H9 (cell line): Measurements from ENCODE around the gene DNAH12. TPM values are rescaled to one million over a fixed set of nuclear protein-coding genes. Genes with fewer than 3 reads are reported as not detected.
"Not testable (repeated sequence)": the region's sequence is repeated elsewhere in the genome, so short reads cannot be mapped to it uniquely, and the experiment has no call there.

Experiments used
- DNase-seq: peaks from one replicate; pipeline ENCODE4 v3.0.0-alpha.2; 2017
- H2AFZ ChIP-seq: one replicate; pipeline ENCODE4 v1.6.1; 2013; ENCODE audit warnings: mild to moderate bottlenecking, low read length, control low read depth, moderate library complexity
- H2AK5ac ChIP-seq: 2 replicates; pipeline ENCODE4 v1.6.1; 2013; ENCODE audit warnings: low read length, control low read depth, mixed read lengths; ENCODE audit not compliant: insufficient read length
- H2BK120ac ChIP-seq: one replicate; pipeline ENCODE4 v1.6.1; 2013; ENCODE audit warnings: low read depth, mild to moderate bottlenecking, low read length, control low read depth, inconsistent platforms; ENCODE audit not compliant: poor library complexity, severe bottlenecking
- H2BK12ac ChIP-seq: 2 replicates; pipeline ENCODE4 v1.6.1; 2013; ENCODE audit warnings: low read length, control low read depth, mixed read lengths, low read depth; ENCODE audit not compliant: insufficient read length
- H2BK15ac ChIP-seq: 2 replicates; pipeline ENCODE4 v1.6.1; 2013; ENCODE audit warnings: low read depth, low read length, control low read depth
- H2BK20ac ChIP-seq: one replicate; pipeline ENCODE4 v1.6.1; 2013; ENCODE audit warnings: low read depth, mild to moderate bottlenecking, low read length, control low read depth, inconsistent platforms; ENCODE audit not compliant: poor library complexity, severe bottlenecking
- H2BK5ac ChIP-seq: 2 replicates; pipeline ENCODE4 v1.6.1; 2013; ENCODE audit warnings: low read length, control low read depth, mixed read lengths; ENCODE audit not compliant: insufficient read length
- H3K14ac ChIP-seq: 2 replicates; pipeline ENCODE4 v1.6.1; 2013; ENCODE audit warnings: low read length, control low read depth; ENCODE audit not compliant: insufficient read depth
- H3K18ac ChIP-seq: 2 replicates; pipeline ENCODE4 v1.6.1; 2013; ENCODE audit warnings: low read depth, mild to moderate bottlenecking, mixed read lengths, low read length, control low read depth; ENCODE audit not compliant: insufficient read length
- H3K23ac ChIP-seq: 2 replicates; pipeline ENCODE4 v1.6.1; 2013; ENCODE audit warnings: low read length, control low read depth, mixed read lengths, low read depth; ENCODE audit not compliant: insufficient read length
- H3K23me2 ChIP-seq: 2 replicates; pipeline ENCODE4 v1.6.1; 2013; ENCODE audit warnings: low read depth, mild to moderate bottlenecking, mixed read lengths, low read length, control low read depth; ENCODE audit not compliant: insufficient read length, poor library complexity, severe bottlenecking
- H3K27ac ChIP-seq: 2 replicates; pipeline ENCODE4 v1.5.1; 2013; ENCODE audit warnings: low read length, control low read depth, mixed read lengths, low read depth; ENCODE audit not compliant: insufficient read length
- H3K27me3 ChIP-seq: 2 replicates; pipeline ENCODE4 v1.6.1; 2013; ENCODE audit warnings: low read length, control low read depth, inconsistent platforms; ENCODE audit not compliant: insufficient read depth
- H3K4ac ChIP-seq: 2 replicates; pipeline ENCODE4 v1.6.1; 2013; ENCODE audit warnings: low read depth, mild to moderate bottlenecking, control low read depth, inconsistent platforms, low read length, moderate library complexity
- H3K4me1 ChIP-seq: 2 replicates; pipeline ENCODE4 v1.6.1; 2013; ENCODE audit warnings: low read length, control low read depth, inconsistent platforms; ENCODE audit not compliant: insufficient read depth
- H3K4me2 ChIP-seq: 2 replicates; pipeline ENCODE4 v1.6.1; 2013; ENCODE audit warnings: low read length, control low read depth, mixed read lengths; ENCODE audit not compliant: insufficient read length, insufficient read depth
- H3K56ac ChIP-seq: 2 replicates; pipeline ENCODE4 v1.6.1; 2013; ENCODE audit warnings: low read depth, mild to moderate bottlenecking, mixed read lengths, low read length, control low read depth; ENCODE audit not compliant: insufficient read length
- H3K79me1 ChIP-seq: 2 replicates; pipeline ENCODE4 v1.6.1; 2013; ENCODE audit warnings: low read depth, mild to moderate bottlenecking, moderate library complexity, low read length, control low read depth, inconsistent platforms; ENCODE audit not compliant: insufficient read depth, poor library complexity, severe bottlenecking
- H3K79me2 ChIP-seq: 2 replicates; pipeline ENCODE4 v1.6.1; 2013; ENCODE audit warnings: low read length, control low read depth, inconsistent platforms; ENCODE audit not compliant: insufficient read depth
- H3K9ac ChIP-seq: 2 replicates; pipeline ENCODE4 v1.6.1; 2013; ENCODE audit warnings: low read length, control low read depth, mixed read lengths; ENCODE audit not compliant: insufficient read length; ENCODE audit errors: extremely low read depth
- H3K9me3 ChIP-seq: one replicate; pipeline ENCODE4 v1.6.1; 2013; ENCODE audit warnings: low read depth, low read length, inconsistent platforms; ENCODE audit not compliant: control insufficient read depth
- H3T11ph ChIP-seq: one replicate; pipeline ENCODE4 v1.6.1; 2013; ENCODE audit warnings: mild to moderate bottlenecking, low read length, control low read depth, inconsistent platforms
- H4K20me1 ChIP-seq: one replicate; pipeline ENCODE4 v1.6.1; 2013; ENCODE audit not compliant: control insufficient read depth, insufficient read length, insufficient read depth
- H4K5ac ChIP-seq: 2 replicates; pipeline ENCODE4 v1.6.1; 2013; ENCODE audit warnings: low read depth, mild to moderate bottlenecking, mixed read lengths, low read length, control low read depth; ENCODE audit not compliant: insufficient read length
- H4K8ac ChIP-seq: replicated peaks from 2 replicates; pipeline ENCODE4 v1.6.1; 2013; ENCODE audit warnings: low read length, control low read depth, mixed read lengths, low read depth; ENCODE audit not compliant: insufficient read length
- H4K91ac ChIP-seq: 2 replicates; pipeline ENCODE4 v1.6.1; 2013; ENCODE audit warnings: low read depth, mild to moderate bottlenecking, moderate library complexity, mixed read lengths, low read length, control low read depth; ENCODE audit not compliant: insufficient read length
- H3K27ac Mint-ChIP-seq, 3 experiments: 2 replicates in 2 of 3; 3 replicates in 1 of 3; pipeline ENCODE4 v1.8.0; 2020 to 2021; ENCODE audit warnings: mixed read lengths in 3 of 3, mild to moderate bottlenecking in 1 of 3, moderate library complexity in 1 of 3
- H3K27me3 Mint-ChIP-seq: 2 replicates; pipeline ENCODE4 v1.8.0; 2021; ENCODE audit warnings: low read depth, mild to moderate bottlenecking, moderate library complexity, mixed read lengths
- H3K36me3 Mint-ChIP-seq, 3 experiments: 2 replicates in 2 of 3; 3 replicates in 1 of 3; pipeline ENCODE4 v1.8.0; 2020 to 2021; ENCODE audit warnings: low read depth in 3 of 3, mixed read lengths in 3 of 3; ENCODE audit not compliant: insufficient read depth in 1 of 3
- H3K4me1 Mint-ChIP-seq, 2 experiments: 2 replicates each; pipeline ENCODE4 v1.8.0; 2020; ENCODE audit warnings: mixed read lengths in 2 of 2
- H3K4me3 Mint-ChIP-seq, 2 experiments: 2 replicates in 1 of 2; 3 replicates in 1 of 2; pipeline ENCODE4 v1.8.0; 2020 to 2021; ENCODE audit warnings: mild to moderate bottlenecking in 2 of 2, mixed read lengths in 2 of 2, moderate library complexity in 1 of 2
- H3K9me3 Mint-ChIP-seq, 2 experiments: 2 replicates in 1 of 2; 3 replicates in 1 of 2; pipeline ENCODE4 v1.8.0; 2020; ENCODE audit warnings: mild to moderate bottlenecking in 2 of 2, mixed read lengths in 2 of 2, moderate library complexity in 1 of 2
- CTCF ChIP-seq: fragments of 200-600 bp; sonication (generic); conservative IDR thresholded peaks from 3 replicates; pipeline ENCODE4 v1.8.0; 2021; ENCODE audit warnings: antibody characterized with exemption, mild to moderate bottlenecking
- WGBS: extraction: QIAGEN DNeasy Blood & Tissue Kit; methylation state at CpG from one replicate; pipeline ENCODE4 v1.1.7; 2013; ENCODE audit warnings: missing lambda C conversion rate, low lambda C conversion rate, mixed read lengths; ENCODE audit not compliant: insufficient read length; ENCODE audit errors: extremely low coverage; 5-methylcytosine and 5-hydroxymethylcytosine counted together
- total RNA-seq: library from RNA; stranded (reverse); gene quantifications from 2 replicates; pipeline ENCODE4 v1.2.1, GENCODE V29; 2021

Gene DNAH12
- total RNA-seq, 1 experiment from 2014 or later: not detected

GRCh38 chr3:57309769-57310360 is 234.3 kb downstream of the DNAH12 start:
- Histone ChIP-seq H4K91ac (no peak overlapping the region), H2BK12ac (no peak overlapping the region), H3T11ph (no peak overlapping the region), H2BK20ac (no peak overlapping the region), H3K23ac (no peak overlapping the region), H2BK5ac (no peak overlapping the region), H3K79me1 (no peaks in the 10 kb centered on the region), H2BK120ac (no peak overlapping the region), H3K9me3 (no peaks in the 10 kb centered on the region), H4K5ac (no peak overlapping the region), H3K4me2 (no peak overlapping the region), H3K27ac (no peak overlapping the region), H3K27me3 (no peaks in the 10 kb centered on the region), H3K23me2 (no peaks in the 10 kb centered on the region), H2AK5ac (no peak overlapping the region), H4K8ac (no peak overlapping the region), H3K79me2 (no peaks in the 10 kb centered on the region), H3K14ac (no peak overlapping the region), H3K4ac (no peak overlapping the region), H2BK15ac (no peak overlapping the region), H3K9ac (no peak overlapping the region), H3K18ac (no peak overlapping the region), H2AFZ (no peak overlapping the region), H4K20me1 (no peaks in the 10 kb centered on the region), H3K56ac (no peak overlapping the region), H3K4me1 (no peaks in the 10 kb centered on the region)
- Mint-ChIP-seq H3K9me3 (no peaks in the 10 kb centered on the region), H3K4me3 (no peak overlapping the region), H3K27ac (no peak overlapping the region), H3K4me1 (no peaks in the 10 kb centered on the region), H3K27me3 (peaks cover 3% of the 10 kb centered on the region), H3K36me3 (no peaks in the 10 kb centered on the region)
- WGBS: no CpG with 5 or more reads among the region's 3 CpGs
- no peak for DNase-seq
- TF ChIP-seq CTCF: no peak

- H2BK5ac ChIP-seq, H4K20me1 ChIP-seq, H3K9me3 Mint-ChIP-seq, H3K79me1 ChIP-seq, H3T11ph ChIP-seq, H4K8ac ChIP-seq, H2AFZ ChIP-seq, H3K79me2 ChIP-seq, DNase-seq, H4K5ac ChIP-seq, H2BK12ac ChIP-seq, H3K9ac ChIP-seq, H3K27me3 Mint-ChIP-seq, H3K4me1 ChIP-seq, H2AK5ac ChIP-seq, H2BK120ac ChIP-seq, H3K56ac ChIP-seq, H3K27ac Mint-ChIP-seq, H4K91ac ChIP-seq, H3K18ac ChIP-seq, H3K27ac ChIP-seq, H3K36me3 Mint-ChIP-seq, H3K4me1 Mint-ChIP-seq, H2BK20ac ChIP-seq, H3K4ac ChIP-seq, H3K23me2 ChIP-seq, H3K14ac ChIP-seq, H3K9me3 ChIP-seq, H3K4me2 ChIP-seq, H3K27me3 ChIP-seq, H2BK15ac ChIP-seq, H3K23ac ChIP-seq, H3K4me3 Mint-ChIP-seq: not testable (repeated sequence)
- WGBS: no CpG with 5 or more reads among the region's 7 CpGs
These were observed 240.6 kb downstream of the DNAH12 start for GRCh38 chr3:57303520-57303919.
